Ammon's horn (tissue), 1 donor: Measurements from ENCODE around the gene KCNIP1.
A peak's percentile ranks its signal among the peaks of the same experiment; 100 is the strongest.
"Not testable (repeated sequence)": the region's sequence is repeated elsewhere in the genome, so short reads cannot be mapped to it uniquely, and the experiment has no call there.

Experiments
- DNase-seq: peaks from one replicate; pipeline ENCODE4 v3.0.0-alpha.2; 2016; ENCODE audit warnings: low spot score

KCNIP1 gene

DNA sequence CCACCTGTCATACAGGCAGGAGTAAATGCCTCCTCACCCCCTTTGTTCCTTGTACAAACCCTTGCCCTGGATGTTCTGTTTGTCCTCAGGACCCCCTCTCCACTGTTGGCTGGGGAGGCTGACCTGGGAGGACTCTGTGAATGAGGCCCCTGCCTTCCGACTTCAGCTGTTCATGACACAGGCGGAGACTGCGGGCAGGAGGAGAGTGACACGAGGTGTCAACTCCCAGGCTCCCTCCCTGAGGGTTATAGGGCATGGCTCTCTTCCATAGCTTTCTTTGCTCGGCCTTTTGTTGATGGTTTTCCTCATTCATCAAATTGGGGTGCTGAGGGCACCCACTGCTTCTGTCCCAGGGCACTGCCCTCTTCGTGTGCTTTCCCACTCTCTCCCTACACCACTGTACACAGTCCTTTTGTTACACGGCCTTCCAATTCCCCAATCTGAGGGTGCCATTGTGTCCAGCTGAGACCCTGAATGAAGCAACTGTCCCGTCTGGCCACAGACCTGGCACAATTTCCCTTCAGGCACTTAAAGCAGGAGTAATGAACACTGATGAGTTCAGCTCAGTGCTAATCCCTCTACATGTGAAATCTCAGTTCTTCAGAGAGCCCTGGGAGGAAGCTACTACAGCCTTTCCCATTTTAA, 33.8 kb downstream of the KCNIP1 start:
- peak; percentile 66 for DNase-seq

DNA sequence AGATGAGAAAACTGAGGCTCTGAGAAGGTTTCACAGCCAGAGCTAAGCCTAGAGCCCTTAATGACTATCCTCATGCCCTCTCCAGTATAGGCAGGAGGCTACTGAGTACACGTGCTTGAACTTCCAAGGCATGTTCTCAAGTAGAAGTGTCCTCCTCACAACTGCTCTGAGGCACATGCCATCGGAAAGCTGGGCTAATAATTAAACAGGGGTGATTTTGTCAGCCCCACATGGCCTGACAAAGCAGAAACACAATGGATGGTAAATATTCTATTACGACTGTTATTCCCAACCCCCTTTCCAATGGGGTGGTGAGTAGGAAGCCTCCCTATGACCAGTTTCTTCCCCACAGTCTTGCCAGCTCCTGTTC, 34.3 kb downstream of the KCNIP1 start:
- no peak for DNase-seq

DNA sequence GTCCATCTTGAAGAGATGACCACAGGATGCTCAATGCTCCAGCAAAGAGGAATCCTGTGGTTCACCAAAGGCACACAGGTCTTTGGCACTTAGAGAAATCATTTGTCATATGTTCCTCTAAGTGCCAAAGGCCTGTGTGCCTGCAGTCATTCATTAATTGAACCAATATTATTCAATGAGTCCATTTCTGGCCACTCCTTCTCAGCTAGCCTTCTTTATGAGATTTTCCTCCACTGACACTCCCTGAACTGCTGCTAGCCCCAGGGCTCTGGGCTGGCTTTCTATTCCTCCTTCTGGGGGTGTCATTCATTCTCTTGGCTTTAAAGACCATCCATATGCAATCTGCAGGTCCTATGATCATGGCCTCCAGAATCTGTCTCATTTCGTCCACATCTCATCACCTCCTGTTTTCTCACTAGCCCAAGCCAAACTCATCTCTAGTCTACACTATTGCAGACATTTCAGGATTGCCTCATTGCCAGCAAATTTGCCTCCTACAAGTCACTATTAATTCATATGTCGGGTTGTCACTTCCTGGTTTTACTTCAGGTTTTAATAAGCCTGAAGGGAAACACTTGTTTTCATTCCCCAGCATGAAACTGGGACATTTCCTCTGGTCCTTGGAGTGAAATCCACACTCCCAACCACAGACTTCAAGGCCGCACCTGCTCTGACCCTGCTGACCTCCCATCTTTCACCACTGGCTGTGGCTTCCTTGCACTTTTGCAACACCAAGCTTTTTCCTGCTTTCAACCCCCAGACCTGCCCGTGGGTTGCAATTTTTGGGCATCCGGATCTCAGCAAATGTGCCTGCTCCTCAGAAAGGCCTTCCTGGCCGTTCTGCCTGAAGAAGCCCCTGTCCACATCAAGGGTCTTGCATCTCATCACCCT, 35.1 kb downstream of the KCNIP1 start:
- DNase-seq, result no peak

DNA sequence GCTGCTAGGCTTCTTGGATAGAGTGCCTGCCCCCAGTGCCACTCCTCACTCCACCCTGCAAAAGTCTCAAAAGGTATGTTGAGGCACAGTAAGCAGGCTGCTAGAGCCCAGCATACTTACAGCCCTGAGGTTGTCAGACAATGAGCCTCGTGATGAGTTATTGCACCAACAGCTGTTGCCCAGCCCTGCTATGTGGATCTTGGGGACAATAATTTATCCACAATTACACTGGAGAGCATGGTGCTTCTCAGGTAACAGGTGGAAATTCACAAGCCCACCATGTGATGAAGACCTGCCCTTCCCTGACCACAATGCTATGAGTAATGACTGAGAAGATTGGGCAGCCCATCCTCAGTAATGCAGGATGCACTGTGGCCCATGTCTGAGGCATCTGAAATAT, 36.5 kb downstream of the KCNIP1 start:
- no peak for DNase-seq

DNA sequence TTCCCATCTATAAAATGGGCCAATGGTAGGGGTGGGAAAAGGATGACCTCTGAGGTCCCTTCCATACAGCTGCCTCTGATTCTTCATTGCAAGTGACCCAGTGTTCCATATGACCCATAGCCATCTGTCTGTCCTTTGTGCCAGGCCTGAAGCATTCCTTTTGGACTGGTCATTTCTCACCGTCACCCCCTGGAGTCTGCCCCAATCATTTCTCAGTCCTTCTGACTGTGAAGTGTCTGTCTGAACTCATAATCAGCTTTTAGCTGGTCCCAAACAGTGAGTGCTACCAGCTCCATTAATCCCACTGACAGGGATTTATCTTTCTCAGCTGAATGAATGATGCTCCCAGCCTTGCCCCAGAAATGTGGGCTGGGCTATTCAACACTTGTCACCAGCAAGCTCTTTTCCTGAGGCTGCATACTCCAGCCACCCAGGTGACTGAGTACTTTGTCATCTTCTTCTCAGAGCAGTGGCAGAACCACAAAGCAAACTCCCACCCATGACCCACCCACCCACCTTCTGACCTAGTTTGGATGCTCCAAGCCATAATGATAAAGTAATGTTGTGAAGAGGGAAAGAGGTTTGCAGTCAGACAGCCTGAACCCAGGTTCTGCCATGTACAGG, 37.4 kb downstream of the KCNIP1 start:
- no peak for DNase-seq

DNA sequence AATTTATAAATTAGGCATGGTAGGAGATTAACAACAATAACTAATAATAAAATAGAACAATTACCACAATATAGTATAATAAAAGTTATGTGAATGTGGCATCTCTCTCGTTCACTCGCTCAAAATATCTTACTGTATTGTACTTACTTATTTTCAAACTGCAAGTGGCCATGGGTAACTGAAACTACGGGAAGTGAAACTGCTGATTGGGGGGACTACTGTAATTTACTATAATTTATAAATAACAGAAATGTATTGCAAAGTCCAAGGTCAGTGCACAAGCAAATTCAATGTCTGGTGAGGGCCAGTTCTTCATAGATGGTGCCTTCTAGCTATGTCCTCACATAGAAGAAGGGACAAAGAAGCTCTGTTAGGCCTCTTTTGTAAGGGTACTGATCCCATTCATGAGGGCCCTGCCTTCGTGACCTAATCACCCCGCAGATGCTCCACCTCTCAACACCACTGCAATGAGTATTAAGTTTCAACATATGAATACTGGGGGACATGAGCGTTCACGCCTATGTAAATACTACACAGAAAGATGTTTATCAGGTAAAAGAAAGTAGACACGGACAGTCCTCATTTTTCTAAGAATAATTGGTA, 39.0 kb downstream of the KCNIP1 start:
- no peak for DNase-seq

DNA sequence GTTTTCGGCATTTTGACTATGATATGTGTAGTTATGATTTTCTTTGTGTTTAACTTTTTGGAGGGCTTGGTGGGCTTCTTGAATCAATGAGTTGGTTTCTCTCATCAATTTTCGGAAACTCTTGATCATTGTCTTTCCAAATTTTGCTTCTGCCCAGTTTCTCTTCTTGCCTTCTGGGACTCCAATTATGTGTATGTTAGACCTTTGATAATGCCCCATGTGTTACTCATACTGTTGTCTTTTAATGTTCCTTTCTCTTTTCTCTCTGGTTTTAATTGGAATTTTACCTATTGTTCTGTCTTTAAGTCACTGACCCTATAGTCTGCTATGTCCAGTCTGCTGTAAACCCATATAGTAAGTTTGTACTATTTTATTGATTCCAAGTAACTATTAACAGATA, 41.5 kb downstream of the KCNIP1 start:
- no peak for DNase-seq

DNA sequence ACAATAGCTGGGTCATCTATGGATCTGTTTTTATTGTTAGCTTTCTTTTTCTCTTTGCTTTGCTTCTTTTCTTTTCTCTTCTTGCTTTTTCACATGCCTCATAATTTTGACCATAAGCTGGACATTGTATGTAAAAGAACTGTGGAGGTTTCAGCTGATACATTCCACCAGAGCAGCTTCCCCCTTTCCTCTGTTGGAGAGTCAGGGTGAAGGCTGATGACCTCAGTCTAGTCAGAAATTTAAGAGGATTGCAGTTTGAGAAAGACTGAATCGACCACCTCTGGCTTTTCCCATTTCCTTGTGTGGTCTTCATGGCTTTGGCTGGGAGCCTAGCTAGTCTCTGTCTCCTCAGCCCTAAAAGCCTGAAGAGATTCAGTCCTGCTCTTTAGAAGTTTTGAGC, 42.0 kb downstream of the KCNIP1 start:
- DNase-seq, result no peak

DNA sequence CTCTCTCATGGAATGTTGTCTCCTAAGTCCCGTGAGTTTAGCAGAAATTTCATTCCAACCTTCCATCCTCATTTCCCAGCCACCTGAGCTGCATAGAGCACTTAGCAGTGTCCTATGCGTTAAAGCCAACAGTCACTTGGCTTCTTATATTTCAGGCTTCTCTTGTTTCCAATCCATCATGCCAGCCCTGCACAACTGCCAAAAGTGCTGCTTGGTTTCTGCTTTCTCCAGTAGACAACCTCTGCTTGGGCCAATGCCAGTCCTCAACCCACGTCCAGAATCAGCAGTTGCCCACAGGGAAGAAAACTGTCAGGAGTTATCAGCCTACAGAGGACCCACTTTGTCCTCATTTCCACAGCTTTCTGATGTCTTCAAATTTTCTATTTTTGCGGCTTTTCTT, 42.5 kb downstream of the KCNIP1 start:
- no peak for DNase-seq

DNA sequence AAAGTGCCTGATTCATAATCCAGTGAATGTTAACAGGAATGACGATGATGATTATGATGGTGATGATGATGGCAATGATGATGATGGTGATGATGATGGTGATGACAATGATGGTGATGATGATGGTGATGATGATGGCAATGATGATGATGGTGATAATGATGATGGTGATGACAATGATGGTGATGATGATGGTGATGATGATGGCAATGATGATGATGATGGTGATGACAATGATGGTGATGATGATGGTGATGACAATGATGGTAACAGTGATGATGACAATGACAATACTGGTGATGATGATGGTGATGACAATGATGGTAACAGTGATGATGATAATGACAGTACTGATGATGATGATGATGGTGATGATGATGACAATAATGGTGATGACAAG, 46.6 kb downstream of the KCNIP1 start:
- DNase-seq, result not testable (repeated sequence)

DNA sequence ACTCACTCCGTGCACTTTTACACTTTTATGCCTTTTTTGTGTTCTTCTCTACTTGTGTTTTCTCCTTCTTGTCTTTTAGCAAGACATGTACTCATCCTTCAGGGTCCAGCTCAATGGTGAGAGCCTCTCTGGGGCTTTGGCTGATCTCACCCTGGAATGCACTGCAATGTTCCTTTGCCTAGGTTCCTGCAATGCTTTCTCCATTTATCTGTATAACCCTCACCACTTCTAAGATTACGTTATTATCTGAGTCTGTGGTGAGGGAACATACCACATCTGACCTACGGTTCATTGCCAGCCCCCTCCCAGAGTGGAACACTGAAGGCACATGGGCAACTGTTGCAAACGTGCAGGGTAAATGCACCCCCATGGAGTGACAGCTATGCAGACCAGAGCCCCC, 47.3 kb downstream of the KCNIP1 start:
- DNase-seq, result no peak

DNA sequence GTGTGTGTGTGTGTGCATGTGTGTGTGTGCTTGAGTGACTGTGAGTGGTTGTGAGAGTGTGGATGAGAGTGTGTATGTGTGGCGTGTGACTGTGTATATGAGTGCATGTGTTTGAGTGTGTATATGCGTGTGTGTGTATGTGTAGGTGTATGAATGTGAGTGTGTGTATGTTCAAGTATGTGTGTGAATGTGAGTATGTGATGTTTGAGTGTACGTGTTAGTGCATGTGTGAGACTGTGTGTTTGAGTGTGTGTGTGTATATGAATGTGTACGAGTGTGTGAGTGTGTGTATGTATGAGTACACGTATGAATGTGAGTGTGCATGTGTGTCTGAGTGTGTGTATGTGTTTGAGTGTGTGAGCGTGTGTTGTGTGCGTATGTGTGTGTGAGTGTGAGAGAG, 47.8 kb downstream of the KCNIP1 start:
- DNase-seq, result no peak

DNA sequence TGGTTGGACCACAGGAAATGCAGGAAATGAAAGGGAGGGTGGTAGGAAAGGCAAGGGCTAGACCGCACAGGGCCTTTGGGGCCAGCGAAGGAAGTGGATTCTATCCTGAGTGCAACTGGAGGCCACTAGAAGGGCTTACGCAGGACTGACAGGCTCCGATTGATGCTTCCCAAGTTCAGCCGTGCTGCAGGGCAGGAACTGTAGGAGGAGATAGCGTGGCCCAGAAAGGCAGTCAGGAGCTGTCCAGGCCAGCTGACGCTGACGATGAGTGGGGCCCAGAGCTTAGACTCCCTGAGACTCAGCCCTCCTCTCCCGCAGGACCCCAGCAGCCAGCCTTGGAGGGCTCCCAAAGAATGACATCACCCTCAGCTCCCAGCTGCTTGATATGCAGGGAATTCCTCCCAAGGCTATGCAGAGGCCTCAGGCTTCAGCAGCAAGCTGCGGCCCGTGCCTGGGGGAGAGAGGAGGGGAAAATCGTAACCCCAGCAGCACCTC, 48.8 kb downstream of the KCNIP1 start:
- peak; percentile 88 for DNase-seq

DNA sequence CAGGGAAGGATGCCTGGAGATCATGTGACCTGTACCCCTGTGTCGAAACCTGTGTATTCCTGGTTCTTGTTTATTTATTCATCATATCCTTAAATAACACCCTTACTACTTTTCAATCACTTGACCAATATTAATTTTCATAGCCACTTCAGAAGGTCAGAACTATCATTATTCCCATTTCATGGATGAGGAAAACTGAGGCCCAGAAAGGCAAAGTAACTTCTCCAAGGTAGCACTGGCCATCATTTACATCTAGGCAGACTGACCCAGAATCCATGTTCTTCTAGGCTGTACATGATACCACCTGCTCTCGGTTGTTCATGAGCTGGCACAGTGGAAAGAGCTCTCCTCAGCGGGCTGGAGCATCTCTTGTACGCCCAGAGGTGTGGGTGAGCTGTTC, 49.4 kb downstream of the KCNIP1 start:
- DNase-seq, result no peak

DNA sequence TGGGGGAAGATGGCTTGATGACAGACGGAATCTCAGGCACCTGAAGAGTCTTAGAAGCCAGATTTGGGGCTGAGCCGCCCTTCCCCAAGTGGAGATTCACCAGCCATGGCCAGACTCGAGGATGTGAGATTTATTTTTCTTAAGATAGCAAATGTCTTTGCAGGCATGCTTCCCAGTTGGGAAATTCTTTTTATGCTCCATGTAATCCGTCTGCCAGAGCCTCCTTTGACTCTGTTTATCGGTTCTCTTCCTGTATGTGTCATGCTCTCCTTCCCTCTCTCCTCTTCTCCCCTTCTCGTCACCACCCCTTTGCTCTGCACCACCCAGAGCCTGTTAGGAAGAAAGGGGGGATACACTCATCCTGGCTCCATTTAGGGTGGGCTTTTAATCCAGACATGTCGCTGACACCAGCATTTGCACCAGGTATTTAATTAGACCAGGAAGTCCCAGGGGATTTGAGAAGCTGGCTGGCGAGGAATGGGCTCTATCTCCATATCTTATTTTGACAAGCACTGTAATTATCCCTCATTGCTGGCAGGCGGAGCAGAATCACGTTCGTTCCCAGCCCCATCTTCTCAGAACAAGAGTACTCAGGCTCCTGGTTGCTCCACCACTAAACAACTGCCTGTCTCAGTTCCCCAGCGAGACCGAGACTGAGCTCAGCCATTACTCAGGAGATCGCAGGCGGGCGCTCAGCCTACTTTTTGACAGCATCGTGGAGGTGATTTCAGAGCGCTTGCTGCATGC, 50.9 kb downstream of the KCNIP1 start:
- no peak for DNase-seq

DNA sequence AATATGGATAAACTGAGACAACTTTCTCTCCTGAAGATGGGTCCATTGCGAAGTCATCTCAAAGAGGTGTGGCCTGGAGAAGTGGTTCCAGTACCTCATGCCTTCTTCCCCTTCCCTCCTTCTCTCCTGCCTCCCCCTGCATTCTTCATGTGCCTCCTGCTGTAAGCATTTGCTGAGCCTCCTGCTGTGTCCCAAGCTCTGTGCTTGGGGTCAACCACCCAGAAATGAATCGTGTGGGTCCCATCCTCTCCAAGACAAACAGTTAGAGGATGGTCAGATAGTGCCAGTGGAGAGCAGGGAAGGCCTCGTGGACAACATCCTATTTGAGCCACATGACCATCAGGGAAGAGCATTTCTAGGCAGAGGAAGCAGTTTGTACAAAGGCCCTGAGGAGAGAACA, 53.5 kb downstream of the KCNIP1 start:
- DNase-seq, result no peak

DNA sequence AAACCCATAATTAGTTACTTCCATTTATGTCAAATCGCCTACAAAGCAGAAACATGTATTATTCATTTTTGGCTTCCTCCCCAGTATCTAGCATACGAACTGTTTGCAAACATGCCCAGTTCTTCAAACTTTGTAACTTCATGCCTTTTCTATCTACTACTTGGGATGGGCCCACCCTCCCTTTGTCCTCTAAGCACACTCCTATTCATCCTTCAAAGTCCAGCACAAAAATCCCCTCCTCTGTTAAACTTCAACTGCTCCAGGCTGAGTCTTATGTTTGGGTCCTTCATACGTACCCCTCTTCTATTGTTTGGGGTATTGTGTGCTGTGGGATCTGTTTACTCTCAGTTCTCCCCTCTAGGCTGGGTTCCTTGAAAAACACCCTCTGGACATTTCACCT, 55.5 kb downstream of the KCNIP1 start:
- no peak for DNase-seq

DNA sequence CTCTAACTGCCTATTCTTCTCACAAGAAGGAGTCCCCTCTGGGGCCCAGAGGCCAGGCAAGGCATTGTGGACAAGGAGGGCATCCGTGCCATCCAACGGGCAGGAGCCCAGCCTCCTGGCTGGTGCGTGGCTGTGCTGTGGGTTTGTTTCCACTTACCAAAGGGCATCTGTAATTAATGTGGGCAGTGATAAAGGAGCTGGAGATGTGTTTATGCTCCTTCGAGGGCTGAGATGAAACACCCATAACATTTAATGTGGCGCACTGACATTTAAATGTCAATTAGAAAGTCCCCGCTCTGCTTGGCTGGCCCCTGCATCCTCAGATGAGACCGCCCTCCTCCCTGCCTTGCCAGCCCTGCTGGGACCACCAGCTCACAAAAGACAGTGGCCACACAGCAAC, 57.1 kb downstream of the KCNIP1 start:
- no peak for DNase-seq

DNA sequence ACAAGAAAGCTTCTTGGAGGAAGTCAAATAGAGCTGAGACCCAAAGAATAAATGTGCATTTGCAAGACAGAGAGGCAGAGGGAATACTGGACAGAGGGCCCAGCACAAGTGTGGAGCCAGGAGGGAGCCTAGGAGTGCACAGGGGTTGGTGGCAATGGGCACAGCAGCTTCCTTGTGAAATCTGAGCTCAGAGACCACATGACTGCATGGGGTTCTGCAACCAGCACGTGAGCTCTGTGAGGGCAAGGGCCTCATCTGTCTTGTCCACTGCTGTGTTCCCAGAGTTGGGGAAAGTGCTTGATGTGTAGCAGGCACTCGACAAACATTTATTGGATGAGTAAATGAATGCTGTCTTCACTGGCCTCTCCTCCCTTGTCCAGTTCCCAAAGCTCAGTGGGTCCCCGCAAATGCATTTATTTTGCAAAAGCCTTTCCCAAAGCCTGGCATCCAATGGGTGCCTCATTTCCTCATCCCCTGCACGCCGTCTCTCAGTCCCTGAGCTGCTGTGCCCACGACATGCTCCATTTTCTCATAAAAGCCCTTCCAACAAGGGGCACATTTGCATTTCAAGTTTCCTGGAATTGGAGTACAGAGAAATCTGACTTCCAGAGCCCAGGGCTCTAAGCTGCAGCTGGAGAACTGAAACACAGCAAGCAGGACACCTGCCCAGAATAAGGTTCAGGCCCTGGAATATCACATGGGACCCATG, 58.5 kb downstream of the KCNIP1 start:
- DNase-seq, result no peak

DNA sequence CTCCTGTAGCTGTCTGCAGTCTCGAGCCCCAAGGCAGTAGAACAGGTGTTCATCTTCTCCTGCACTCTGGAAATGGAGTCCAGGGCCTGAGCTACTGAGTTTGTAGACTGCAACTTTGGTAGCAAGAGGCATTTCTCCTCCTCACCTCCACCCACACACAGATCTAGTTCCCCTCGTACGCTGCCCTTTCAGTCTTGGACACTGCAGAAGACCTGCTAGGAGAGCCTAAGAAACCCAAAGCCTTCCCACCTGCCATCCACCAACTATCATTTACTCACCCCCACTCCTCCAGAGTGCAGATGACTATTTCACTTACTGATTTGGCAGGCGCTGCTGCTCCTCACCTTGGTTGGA, 59.0 kb downstream of the KCNIP1 start:
- no peak for DNase-seq

DNA sequence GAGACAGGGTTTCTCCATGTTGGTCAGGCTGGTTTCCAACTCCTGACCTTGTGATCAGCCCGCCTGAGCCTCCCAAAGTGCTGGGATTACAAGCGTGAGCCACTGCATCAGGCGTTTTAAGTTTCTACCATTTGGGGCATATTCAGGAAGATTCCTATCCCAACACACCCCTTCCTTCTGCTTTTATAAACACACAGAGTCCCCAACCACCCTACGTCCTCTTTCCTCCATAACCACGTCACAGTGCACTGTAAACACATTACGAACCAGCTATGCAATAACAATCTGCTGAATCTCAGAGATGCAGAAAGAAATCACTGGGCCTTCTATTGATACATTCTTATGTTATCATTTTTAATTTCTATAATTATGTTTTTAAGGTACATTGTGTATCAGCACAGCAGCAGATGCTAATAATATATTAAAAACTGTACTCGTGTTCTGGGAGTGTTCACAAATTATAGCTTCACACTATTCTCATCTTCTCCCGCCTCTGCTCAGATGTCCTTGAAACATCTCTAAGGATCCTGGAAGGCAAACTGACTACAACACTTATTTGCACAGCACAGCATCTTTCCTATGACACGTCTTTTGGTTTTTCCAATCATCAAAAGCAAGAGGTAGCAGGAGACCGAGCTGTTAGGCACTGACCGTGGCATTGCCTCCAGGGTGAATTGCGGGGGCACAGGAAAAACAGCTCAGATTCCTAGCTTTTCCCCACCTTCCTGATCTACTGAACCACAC, 60.2 kb downstream of the KCNIP1 start:
- no peak for DNase-seq
